Left renal cortex interstitium (tissue), 4 donors: Measurements from ENCODE around the gene ABHD6. TPM values are rescaled to one million over a fixed set of nuclear protein-coding genes. Genes with fewer than 3 reads are reported as not detected.
"Not testable (repeated sequence)": the region's sequence is repeated elsewhere in the genome, so short reads cannot be mapped to it uniquely, and the experiment has no call there.

Experiments used
- DNase-seq, 4 donors: peaks; one replicate each; pipeline ENCODE4 v3.0.0-alpha.2; 2013; ENCODE audit warnings: low read depth in 4 of 4, low spot score in 2 of 4, missing footprints in 1 of 4
- polyA plus RNA-seq, 4 donors: library from polyadenylated mRNA; unstranded; fragments of 120-200 nt; gene quantifications; one replicate each; pipeline ENCODE4 v1.2.1, GENCODE V29; 2013; ENCODE audit not compliant: insufficient read length in 4 of 4

ABHD6 gene
- polyA plus RNA-seq, 4 donors = 9.2 to 13.8 (median 11.1) TPM

DNA sequence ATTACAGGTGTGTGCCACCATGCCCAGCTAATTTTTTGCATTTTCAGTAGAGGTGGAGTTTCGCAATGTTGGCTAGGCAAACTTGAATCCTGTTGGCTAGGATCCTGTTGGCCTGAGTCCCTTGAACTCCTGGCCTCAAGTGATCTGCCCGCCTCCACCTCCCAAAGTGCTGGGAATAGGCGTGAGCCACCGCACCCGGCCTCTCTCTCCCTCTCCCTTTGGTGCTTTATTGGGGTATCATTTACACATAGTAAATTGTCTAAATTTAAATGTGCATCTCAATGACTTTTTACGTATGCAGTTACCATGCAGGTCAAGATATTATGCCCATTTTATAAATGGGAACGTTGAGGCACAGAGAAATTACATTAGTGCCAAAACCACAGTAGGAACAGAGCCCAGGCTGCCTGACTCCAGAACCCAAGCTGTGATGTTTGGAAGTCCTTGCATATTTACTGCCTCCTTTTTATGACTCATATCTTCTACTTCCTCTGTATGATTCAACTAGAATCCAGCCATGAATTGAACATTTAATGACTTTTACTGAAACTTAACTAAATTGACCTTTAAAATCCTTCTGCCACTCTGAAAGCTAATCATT is 34.4 kb downstream of the ABHD6 start:
- DNase-seq = no peak

DNA sequence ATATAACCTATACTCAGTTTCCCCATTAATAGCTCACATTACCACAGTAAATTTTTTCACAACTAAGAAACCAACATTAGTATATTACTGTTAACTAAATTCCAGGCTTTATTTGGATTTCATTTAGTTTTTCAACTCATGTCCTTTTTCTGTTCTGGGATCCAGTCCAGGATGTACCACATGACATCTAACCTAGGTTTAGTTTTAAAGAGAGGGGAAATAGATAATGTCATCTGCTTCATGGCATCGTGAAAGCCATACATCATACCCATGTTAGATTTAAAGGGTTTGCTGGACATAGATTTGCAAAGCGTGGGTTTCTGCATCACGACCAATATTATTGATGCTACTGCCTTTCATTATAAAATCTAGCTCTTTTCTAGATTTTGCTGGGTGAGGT is 35.3 kb downstream of the ABHD6 start:
- no peak for DNase-seq

DNA sequence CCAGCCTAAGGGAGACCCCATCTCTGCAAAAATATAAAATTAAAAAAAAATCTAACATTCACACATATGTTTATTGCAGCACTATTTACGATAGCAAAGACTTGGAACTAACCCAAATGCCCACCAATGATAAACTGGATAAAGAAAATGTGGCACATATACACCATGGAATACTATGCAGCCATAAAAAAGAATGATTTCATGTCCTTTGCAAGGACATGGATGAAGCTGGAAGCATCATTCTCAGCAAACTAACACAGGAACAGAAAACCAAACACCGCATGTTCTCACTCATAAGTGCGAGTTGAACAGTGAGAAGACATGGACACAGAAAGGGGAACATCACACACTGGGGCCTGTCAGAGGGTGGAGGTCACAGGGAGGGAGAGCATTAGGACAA is 35.8 kb downstream of the ABHD6 start:
- not testable (repeated sequence) for DNase-seq

DNA sequence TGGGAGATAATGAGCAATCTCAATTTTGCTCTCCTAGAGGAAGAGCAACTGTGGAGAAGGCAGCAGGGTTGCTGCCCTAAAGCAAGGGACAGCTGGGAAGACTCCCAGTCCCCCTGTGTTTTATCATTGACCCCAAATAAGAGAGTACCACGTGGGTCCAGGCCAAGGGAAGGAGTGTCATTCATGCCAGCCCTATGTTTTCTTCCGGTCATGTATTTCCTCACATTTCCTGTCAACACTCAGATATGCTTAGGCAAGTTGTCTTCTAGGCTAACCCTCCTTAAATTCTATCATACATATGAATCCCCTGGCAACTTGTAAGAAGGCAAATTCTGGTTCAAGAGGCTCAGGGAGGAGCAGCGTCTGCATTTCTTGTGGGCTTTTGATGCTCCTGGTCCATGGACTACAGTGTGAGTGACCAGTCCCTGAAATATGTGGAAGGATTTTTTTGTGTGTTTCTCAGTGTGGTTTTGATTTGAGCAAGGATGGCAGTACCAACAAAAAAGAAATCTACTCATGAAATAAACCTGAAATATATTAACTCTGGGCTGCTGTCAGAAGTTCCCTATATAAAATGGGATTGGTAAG is 36.5 kb downstream of the ABHD6 start:
- no peak for DNase-seq

DNA sequence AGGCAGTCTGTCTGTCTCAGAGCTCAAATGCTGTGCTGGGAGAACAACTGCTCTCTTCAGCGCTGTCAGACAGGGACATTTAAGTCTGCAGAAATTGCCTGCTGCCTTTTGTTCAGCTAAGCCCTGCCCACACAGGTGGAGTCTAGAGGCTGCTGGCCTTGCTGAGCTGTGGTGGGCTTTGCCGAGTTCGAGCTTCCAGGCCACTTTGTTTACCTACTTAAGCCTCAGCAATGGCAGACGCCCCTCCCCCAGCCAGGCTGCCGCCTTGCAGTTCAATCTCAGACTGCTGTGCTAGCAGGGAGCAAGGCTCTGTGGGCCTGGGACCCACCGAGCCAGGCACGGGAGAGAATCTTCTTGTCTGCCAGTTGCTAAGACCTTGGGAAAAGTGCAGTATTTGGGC is 43.5 kb downstream of the ABHD6 start:
- DNase-seq = no peak

DNA sequence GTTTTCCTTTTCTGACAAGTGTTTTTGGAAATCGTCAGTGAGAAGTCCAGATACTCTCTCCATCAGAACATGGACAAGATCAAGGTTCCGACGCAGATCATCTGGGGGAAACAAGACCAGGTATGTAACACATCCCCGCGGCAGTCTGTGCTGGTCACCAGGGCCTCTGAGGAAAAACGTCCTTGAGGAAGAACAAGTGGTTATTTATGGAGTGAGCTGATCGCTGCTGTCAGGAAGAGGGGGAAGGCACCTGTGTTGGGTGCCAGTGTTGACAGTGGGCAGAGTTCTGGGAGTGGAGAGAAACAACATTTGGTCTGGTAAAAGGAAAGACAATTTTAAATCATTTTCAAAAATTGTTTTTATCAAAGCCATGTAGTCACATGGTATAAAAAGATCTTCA is 47.7 kb downstream of the ABHD6 start:
- no peak for DNase-seq

DNA sequence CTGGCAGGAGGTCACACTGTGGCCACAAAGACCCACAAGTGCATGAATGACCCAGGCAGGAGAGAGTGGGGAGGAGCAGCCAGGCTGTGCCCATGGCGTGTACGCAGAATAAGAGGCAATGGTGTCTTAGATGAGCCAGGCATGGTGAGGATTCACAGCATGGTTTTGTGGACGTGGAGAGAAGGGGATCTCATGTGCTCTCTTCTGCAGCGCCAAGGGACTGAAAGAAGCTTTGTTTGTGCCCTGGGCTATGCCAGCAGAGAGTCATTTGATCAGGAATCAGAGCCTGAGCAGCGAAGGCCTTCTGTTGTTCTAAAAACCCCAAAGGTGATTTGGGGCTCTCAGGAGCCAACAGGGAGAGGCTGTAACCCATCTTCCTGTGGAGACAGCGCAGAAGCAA is 49.8 kb downstream of the ABHD6 start:
- no peak for DNase-seq

DNA sequence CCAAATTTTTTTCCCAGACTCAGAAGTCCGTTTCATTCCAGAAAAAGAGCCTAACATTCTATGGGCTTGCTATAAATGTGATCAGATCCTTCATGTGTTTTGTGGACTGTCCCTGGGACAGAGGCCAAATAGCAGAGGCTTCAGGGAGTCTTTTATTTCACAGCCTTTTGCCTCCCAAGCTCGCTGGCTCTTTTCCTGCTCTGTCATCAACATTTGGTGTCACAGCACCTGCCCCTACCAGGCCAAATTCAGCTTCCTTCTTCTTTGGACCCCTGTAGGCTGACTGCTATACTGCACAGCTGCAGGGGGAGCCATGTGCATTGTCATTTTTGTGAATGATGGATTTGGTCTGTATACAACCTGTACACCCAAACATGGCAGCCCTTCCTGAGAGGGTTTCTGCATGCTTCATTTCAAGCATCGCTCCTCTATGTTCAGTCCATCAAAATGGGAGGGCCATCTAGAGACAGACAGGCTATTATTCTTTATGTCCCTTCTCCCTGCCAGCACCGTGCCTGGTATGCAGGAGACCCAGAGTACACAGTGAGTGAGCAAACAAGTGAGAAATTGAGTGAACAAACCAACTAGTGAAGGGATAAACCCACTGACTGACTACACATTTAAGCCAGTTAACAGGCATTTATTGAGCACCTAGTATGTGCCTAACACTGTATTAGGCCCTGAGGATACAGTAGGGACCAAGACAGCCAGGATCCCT is 50.6 kb downstream of the ABHD6 start:
- DNase-seq = no peak

DNA sequence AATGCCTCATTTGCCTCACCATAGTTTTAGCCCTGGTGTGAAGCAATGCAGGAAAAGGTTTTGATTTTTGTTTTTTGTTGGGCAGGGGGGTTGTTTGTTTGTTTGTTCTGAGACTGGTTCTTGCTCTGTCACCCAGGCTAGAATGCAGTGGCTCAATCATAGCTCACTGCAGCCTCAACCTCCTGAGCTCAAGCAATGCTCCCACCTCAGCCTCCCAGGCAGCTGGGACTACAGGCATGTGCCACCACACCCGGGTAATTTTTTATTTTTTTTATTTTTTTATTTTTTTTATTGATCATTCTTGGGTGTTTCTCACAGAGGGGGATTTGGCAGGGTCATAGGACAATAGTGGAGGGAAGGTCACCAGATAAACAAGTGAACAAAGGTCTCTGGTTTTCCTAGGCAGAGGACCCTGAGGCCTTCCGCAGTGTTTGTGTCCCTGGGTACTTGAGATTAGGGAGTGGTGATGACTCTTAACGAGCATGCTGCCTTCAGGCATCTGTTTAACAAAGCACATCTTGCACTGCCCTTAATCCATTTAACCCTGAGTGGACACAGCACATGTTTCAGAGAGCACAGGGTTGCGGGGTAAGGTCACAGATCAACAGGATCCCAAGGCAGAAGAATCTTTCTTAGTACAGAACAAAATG is 51.5 kb downstream of the ABHD6 start:
- DNase-seq = not testable (repeated sequence)

DNA sequence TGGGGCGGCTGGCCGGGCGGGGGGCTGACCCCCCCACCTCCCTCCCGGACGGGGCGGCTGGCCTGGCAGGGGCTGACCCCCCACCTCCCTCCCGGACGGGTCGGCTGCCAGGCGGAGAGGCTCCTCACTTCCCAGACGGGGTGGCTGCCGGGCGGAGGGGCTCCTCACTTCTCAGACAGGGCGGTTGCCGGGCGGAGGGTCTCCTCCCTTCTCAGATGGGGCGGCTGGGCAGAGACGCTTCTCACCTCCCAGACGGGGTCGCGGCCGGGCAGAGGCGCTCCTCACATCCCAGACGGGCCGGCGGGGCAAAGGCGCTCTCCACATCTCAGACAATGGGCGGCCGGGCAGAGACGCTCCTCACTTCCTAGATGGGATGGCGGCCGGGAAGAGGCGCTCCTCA is 52.9 kb downstream of the ABHD6 start:
- DNase-seq = not testable (repeated sequence)

DNA sequence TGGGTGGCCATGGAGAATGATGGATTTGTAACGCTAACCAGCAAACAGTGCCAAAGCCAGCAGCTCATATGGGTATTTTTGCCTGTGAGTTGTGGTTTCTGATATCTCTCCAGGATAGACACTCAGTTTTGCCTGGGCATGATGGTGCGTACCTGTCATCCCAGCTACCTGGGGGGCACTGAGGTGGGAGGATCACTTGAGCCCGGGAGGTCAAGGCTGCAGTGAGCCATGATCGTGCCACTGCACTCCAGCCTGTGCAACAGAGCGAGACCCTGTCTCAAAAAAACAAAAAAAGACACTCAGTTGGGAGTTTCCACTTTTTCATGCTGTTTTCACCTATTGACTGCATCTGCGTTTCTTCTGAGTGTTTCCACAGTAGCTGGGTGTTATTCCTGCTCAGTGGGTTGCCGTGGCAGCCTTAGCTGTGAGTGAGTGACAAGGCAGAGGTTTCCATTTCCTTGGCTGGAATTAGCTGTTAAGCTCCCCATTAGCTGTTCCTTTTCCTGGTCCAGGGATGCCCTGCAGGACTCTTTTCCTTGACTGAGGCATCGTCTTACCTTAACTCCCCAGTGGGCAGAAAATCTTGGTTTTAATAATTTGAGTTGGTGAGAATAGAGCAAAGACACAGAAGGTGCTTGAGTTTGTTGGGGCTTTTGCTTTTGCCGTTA is 54.2 kb downstream of the ABHD6 start:
- DNase-seq = no peak

DNA sequence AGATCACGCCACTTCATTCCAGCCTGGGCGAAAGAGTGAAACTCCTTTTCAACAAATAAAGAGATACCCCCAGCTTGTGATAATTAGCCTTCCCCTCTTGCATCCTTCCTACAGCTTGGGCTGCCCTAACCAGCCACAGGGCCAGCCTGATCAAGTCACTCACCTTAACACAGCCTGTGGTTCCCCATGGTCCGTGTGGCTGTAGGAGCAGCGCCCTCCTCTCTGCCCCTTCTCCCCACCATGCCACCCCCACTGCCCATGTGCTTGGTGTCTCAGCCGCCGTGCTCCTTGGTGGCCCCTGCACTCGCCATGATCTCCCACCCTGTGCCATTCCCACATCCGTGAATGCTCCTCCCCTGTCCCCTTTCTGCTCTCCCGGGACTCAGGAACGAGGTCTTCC is 55.3 kb downstream of the ABHD6 start:
- DNase-seq = no peak

DNA sequence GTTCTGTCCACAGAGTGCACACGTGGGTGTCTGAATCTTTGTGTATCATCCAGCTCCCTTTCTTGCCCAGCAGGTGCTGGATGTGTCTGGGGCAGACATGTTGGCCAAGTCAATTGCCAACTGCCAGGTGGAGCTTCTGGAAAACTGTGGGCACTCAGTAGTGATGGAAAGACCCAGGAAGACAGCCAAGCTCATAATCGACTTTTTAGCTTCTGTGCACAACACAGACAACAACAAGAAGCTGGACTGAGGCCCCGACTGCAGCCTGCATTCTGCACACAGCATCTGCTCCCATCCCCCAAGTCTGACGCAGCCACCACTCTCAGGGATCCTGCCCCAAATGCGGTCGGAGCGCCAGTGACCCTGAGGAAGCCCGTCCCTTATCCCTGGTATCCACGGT is 55.9 kb downstream of the ABHD6 start:
- no peak for DNase-seq

DNA sequence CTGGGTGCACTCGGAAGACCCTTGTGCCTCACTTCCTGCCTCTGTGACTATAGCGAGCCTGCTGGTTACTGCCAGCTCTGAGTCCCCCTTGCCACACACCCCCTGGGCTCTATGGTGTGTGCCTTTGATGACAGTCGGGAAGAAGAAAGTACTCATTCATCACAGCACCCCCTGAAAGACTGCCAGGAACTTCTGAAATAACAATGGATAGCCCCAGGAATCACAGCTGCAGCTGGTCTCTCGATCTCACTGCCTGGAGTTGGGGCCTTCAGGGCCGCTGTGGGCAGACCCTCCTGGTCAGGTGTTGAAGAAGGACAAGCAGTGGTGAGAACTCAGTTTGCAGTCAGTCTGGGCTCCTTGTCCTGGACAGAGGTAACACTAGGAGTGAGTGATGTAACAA is 58.7 kb downstream of the ABHD6 start:
- DNase-seq = no peak

DNA sequence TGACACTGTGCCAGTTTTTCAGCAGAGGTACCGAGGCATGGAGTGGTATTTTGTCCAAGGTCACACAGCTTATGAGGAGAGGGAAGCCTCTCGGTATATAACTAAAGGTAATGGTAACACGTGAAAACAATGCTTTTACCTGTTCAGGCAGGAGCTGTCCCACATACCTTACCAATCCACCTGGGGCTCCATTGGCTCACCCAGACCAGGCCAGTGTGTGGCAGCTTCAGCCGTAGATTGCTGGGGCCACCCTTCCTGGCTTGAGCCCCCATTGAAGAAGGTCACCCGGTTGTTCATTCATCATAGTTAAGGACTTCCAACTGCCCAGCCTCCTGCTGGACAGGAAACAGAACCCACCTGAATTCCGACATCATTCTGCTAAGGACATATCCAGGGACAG is 59.3 kb downstream of the ABHD6 start:
- DNase-seq = no peak

DNA sequence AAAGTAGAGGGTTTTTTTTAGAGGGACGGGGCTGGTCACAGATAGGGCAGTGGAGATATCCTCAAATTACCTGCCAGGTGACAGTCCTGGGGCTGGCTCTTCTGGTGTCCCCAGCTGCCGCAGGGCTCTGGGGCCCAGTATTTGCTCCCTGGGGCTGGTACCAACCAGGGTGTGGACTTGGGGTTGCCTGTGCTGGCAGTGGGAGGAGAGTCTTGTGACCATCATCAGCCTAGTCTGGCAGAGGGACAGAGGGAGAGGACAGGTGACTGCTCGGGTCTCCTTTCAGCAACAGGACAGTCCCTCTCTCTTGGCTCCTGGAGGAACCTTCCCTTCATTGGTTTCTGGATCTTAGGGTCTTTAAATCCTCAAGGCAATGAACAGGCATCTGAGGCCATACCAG is 60.6 kb downstream of the ABHD6 start:
- no peak for DNase-seq

DNA sequence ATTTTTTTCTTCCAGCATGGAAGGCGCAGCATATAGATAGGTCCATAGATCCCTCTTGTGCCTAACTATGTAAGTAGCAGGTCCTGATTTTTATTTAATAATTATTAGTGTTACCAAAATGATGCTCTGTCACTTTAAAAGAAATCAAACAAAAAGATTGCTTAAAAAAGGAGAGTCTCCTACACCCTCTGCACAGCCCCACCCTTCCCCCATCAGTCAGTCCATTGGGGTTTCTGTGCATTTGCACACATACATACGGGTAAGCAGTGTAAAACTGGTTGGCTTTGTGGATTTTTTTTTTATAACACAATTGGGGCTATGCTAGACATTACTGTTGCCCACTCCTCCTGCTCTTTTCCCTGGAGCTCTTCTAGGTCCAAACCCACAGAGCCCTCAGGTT is 61.5 kb downstream of the ABHD6 start:
- DNase-seq = no peak

DNA sequence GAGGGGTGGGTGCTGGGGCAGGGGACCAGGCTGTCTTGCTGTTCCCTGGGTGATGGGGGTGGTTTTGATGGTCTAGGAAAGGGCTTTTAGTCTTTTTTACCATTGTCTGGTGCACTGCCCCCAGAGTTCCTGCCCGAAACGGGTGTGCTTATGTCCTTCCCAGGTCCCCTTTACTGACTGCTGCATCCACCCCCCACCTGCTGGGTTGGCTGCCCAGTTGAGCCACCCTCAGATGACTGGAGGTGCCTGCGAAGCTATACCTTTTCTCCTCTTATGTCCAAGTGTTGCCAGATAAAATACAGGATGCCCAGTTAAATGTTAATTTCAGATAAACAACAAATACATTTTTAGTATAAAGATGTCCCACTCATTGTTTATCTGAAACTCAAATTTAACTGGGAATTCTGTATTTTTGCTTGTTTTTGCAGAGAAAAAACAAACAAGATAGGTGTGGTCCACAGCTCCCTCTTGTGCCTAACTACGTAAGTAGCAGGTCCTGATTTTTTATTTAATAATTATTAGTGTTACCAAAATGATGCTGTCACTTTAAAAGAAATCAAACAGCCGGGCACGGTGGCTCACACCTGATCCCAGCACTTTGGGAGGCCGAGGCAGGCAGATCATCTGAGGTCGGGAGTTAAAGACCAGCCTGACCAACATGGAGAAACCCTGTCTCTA is 62.4 kb downstream of the ABHD6 start:
- peak in 1 of 4 donors; percentile 25 for DNase-seq

DNA sequence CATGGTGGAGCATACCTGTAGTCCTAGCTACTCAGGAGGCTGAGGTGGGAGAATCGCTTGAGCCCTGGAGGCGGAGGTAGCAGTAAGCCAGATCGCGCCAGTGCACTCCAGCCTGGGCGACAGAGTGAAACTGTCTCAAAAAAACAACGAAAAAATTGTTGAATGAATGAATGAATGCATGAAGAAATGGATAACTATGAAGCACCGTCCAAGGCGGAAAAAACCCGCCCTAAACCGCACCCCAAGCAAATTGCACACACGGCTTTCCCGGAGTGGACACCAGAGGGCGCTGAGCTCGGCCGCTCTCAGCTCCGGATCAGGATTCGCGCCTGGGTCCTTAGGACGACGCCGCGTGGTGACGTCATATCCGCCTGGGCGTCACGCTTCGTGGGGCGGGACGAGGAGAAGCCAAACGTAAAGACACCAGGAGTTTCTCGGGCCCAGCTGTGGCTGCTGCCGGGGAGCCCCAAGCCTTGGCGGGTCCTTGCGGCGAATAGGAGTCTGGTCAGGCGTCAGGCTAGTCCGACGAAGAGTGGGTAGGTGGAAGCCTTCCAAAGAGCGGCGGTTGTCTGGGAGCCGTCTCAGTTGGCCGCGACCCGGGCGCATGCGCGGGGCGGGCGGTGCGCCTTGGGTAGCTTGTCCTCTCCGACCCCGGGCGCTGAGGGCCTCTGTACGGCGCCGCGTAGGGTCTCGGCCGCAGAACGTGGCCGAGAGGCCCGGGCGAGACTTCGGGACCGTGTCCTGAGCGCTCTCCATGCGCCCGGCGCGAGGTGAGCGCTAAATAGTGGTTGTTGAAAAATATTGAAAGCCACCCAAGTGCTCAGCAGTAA is 68.5 kb downstream of the ABHD6 start, which contains the start of the genes HTD2 and RPP14:
Gene HTD2 (plus strand): TSS at position 639 of the 830 bp plus-strand sequence. CDS start 11,094 bp downstream, outside the sequence.
Gene RPP14 (plus strand): TSS at position 364 of the 830 bp plus-strand sequence. CDS start 4,085 bp downstream, outside the sequence.
- DNase-seq = peak; percentile 97 to 98 (median 98)
